SK-N-SH (cell line): ENCODE measurements around the gene LHPP. TPM values are rescaled to one million over a fixed set of nuclear protein-coding genes. Genes with fewer than 3 reads are reported as not detected.

Source experiments
- CTCF ChIA-PET: fragments of 300-600, 350-600 bp; formaldehyde crosslinking; extraction: SDS; loops from one replicate; lab custom pipeline; 2021; lab: Yijun Ruan, JAX
- POLR2A ChIA-PET: fragments of 350-600 bp; sonication (Branson Sonifier 250); formaldehyde crosslinking; extraction: SDS; loops from one replicate; lab custom pipeline; 2020; ENCODE audit warnings: antibody characterized with exemption, inconsistent platforms; lab: Yijun Ruan, JAX
- DNase-seq: peaks from one replicate; pipeline ENCODE4 v3.0.0; 2012
- H2AFZ ChIP-seq: fragments of 200-600 bp; sonication (generic); 2 replicates; pipeline ENCODE4 v1.8.1; 2016; ENCODE audit warnings: antibody characterized with exemption, mild to moderate bottlenecking, low read depth
- H3F3A ChIP-seq: fragments of 200-600 bp; sonication (generic); replicated peaks from 2 replicates; pipeline ENCODE3; 2016; ENCODE audit warnings: antibody characterized with exemption, mild to moderate bottlenecking; ENCODE audit not compliant: insufficient read depth
- H3K27ac ChIP-seq, 2 experiments: fragments of 200-500 bp in 1 of 2; fragments of 200-600 bp in 1 of 2; sonication (Bioruptor generic) in 1 of 2; sonication (generic), shearing (Covaris generic) in 1 of 2; 2 replicates each; pipeline versions ENCODE4 v1.5.1 to v1.6.1; 2014 to 2016; ENCODE audit warnings: low read depth in 2 of 2, inconsistent platforms in 1 of 2, low read length in 1 of 2, mild to moderate bottlenecking in 1 of 2, mixed read lengths in 1 of 2
- H3K27me3 ChIP-seq: fragments of 200-600 bp; sonication (generic), shearing (Covaris generic); 2 replicates; pipeline ENCODE4 v1.6.1; 2016; ENCODE audit warnings: mixed run types; ENCODE audit not compliant: insufficient read depth
- H3K36me3 ChIP-seq, 2 experiments: fragments of 200-500 bp in 1 of 2; fragments of 200-600 bp in 1 of 2; sonication (Bioruptor generic) in 1 of 2; sonication (generic) in 1 of 2; replicated peaks in 1 of 2; 2 replicates each; pipeline versions ENCODE3 to v1.5.1; 2014 to 2016; ENCODE audit warnings: low read length in 1 of 2, mild to moderate bottlenecking in 1 of 2; ENCODE audit not compliant: insufficient read depth in 2 of 2, control insufficient read depth in 1 of 2
- H3K4me1 ChIP-seq, 2 experiments: fragments of 200-500 bp in 1 of 2; fragments of 200-600 bp in 1 of 2; sonication (Bioruptor generic) in 1 of 2; sonication (generic), shearing (Covaris generic) in 1 of 2; 2 replicates each; pipeline versions ENCODE4 v1.5.1 to v1.6.1; 2014 to 2016; ENCODE audit warnings: low read depth in 1 of 2, low read length in 1 of 2, mixed run types in 1 of 2; ENCODE audit not compliant: insufficient read depth in 2 of 2, control insufficient read depth in 1 of 2
- H3K4me2 ChIP-seq: fragments of 200-600 bp; sonication (generic), shearing (Covaris generic); 2 replicates; pipeline ENCODE4 v1.6.1; 2017; ENCODE audit warnings: mixed run types
- H3K4me3 ChIP-seq, 2 experiments: fragments of 200-500 bp in 1 of 2; fragments of 200-600 bp in 1 of 2; sonication (Bioruptor generic) in 1 of 2; sonication (generic), shearing (Covaris generic) in 1 of 2; 2 replicates each; pipeline versions ENCODE4 v1.5.1 to v1.8.1; 2014 to 2016; ENCODE audit warnings: low read depth in 2 of 2, inconsistent platforms in 1 of 2, low read length in 1 of 2, mild to moderate bottlenecking in 1 of 2, mixed read lengths in 1 of 2, moderate library complexity in 1 of 2
- H3K79me2 ChIP-seq: fragments of 200-600 bp; sonication (generic); 2 replicates; pipeline ENCODE4 v1.8.1; 2017; ENCODE audit warnings: mild to moderate bottlenecking; ENCODE audit not compliant: insufficient read depth
- H3K9ac ChIP-seq: fragments of 200-600 bp; sonication (generic); 2 replicates; pipeline ENCODE4 v1.6.1; 2017; ENCODE audit warnings: mixed run types
- H3K9me2 ChIP-seq: fragments of 200-600 bp; sonication (generic); 2 replicates; pipeline ENCODE4 v1.6.1; 2017; ENCODE audit warnings: mixed run types
- H3K9me3 ChIP-seq: fragments of 200-600 bp; sonication (generic); 2 replicates; pipeline ENCODE4 v1.6.1; 2017; ENCODE audit warnings: mixed run types, mild to moderate bottlenecking, moderate library complexity
- H4K20me1 ChIP-seq: fragments of 200-600 bp; sonication (generic); 2 replicates; pipeline ENCODE4 v1.6.1; 2017; ENCODE audit warnings: mild to moderate bottlenecking, mixed run types; ENCODE audit not compliant: insufficient read depth
- EP300 ChIP-seq, 2 experiments: IDR thresholded peaks; 2 replicates each; pipeline versions ENCODE4 v1.4.0 to v1.6.1; 2012; ENCODE audit warnings: borderline replicate concordance in 1 of 2, low read depth in 1 of 2, low read length in 1 of 2
- JUND ChIP-seq: IDR thresholded peaks from 2 replicates; pipeline ENCODE4 v1.4.0; 2012
- REST ChIP-seq: IDR thresholded peaks from 2 replicates; pipeline ENCODE4 v1.6.1; 2012; ENCODE audit warnings: mild to moderate bottlenecking, low read depth, low read length, moderate library complexity
- TEAD4 ChIP-seq: IDR thresholded peaks from 2 replicates; pipeline ENCODE4 v1.4.0; 2012; ENCODE audit warnings: mild to moderate bottlenecking, borderline replicate concordance; ENCODE audit not compliant: insufficient read depth
- USF1 ChIP-seq: IDR thresholded peaks from 2 replicates; pipeline ENCODE4 v1.4.0; 2012; ENCODE audit warnings: low read depth, borderline replicate concordance
- WGBS: methylation state at CpG from one replicate; pipeline ENCODE4 v1.1.6; 2017; ENCODE audit warnings: low lambda C conversion rate; 5-methylcytosine and 5-hydroxymethylcytosine counted together
- polyA plus RNA-seq, 3 experiments: library from polyadenylated mRNA; depleted of rRNA; stranded (reverse); fragments of >200 nt; gene quantifications; 2 replicates each; pipeline ENCODE4 v1.2.3, GENCODE V29; 2012

LHPP gene
- polyA plus RNA-seq, 1 of the 3 experiments (the other 2 are of a cell fraction), result 29.8 TPM

- TF ChIP-seq REST, result no peak
These were observed 5.5 kb downstream of the LHPP start (continued) for GRCh38 chr10:124467165-124467564.

- CTCF ChIA-PET, result interaction anchor here (1.6 kb wide), 1 partner anchor 19 kb away, joined by 4 read pairs; the partner anchor contains the start of gene NKX1-2
- POLR2A ChIA-PET, result no interaction called here
- 84% methylated on average over 12 of the region's 13 CpGs for WGBS
These were observed 7.0 kb downstream of the LHPP start for GRCh38 chr10:124468624-124469023.

More at GRCh38 chr10:124468624-124469023, 7.0 kb downstream of the LHPP start:
- no peak overlapping the region for H3K9ac ChIP-seq
- peaks cover 10% of the 10 kb centered on the region; the same call in 1 of the 2 replicates for H4K20me1 ChIP-seq
- H3F3A ChIP-seq, result peaks cover 6% of the 10 kb centered on the region
- no peak overlapping the region for H2AFZ ChIP-seq
- H3K4me2 ChIP-seq, result no peak overlapping the region
- no peaks in the 10 kb centered on the region; a peak in 1 of 4 replicates for H3K4me1 ChIP-seq
- TF ChIP-seq USF1 (no peak), REST (no peak), EP300 (IDR thresholded peaks at IDR 0.05; ENCODE audit: borderline replicate concordance in 1 of 2, low read depth in 1 of 2, low read length in 1 of 2) (no peak), JUND (no peak), TEAD4 (no peak)
- DNase-seq, result no peak
- H3K9me2 ChIP-seq, result no peaks in the 10 kb centered on the region
- H3K36me3 ChIP-seq, result no peaks in the 10 kb centered on the region
- H3K9me3 ChIP-seq, result no peaks in the 10 kb centered on the region
- no peak overlapping the region for H3K4me3 ChIP-seq
- peaks cover 5% of the 10 kb centered on the region; the same call in 1 of the 2 replicates for H3K79me2 ChIP-seq
- H3K27me3 ChIP-seq, result no peaks in the 10 kb centered on the region
- H3K27ac ChIP-seq, result no peak overlapping the region
